IPS DF 4.7 (cell line): ENCODE data around the gene ARFRP1.

Experiments used
- DNase-seq: peaks from one replicate; pipeline ENCODE4 v3.0.0-alpha.2; 2013; ENCODE audit warnings: low spot score; ENCODE audit errors: extremely low read depth

ARFRP1 gene

GRCh38 chr20:63691711-63692435, 15.9 kb downstream of the ARFRP1 start:
- no peak for DNase-seq

GRCh38 chr20:63690898-63691710, 16.7 kb downstream of the ARFRP1 start:
- DNase-seq = no peak

GRCh38 chr20:63690003-63690897, 17.5 kb downstream of the ARFRP1 start:
- no peak for DNase-seq

- no peak for DNase-seq
Measured at GRCh38 chr20:63689046-63690002, 18.5 kb downstream of the ARFRP1 start.

GRCh38 chr20:63688228-63689045, 19.3 kb downstream of the ARFRP1 start:
- DNase-seq = no peak

- DNase-seq = no peak
Measured at GRCh38 chr20:63687419-63688178, 20.2 kb downstream of the ARFRP1 start.

GRCh38 chr20:63686492-63687321, 21.1 kb downstream of the ARFRP1 start:
- no peak for DNase-seq

- DNase-seq = no peak
Measured at GRCh38 chr20:63686094-63686491, 21.7 kb downstream of the ARFRP1 start.

GRCh38 chr20:63685269-63686026, 22.3 kb downstream of the ARFRP1 start:
- DNase-seq = no peak

- no peak for DNase-seq
Measured at GRCh38 chr20:63682384-63683139, 25.2 kb downstream of the ARFRP1 start.

- no peak for DNase-seq
Measured at GRCh38 chr20:63681609-63682142, 26.1 kb downstream of the ARFRP1 start.

- DNase-seq = no peak
Measured at GRCh38 chr20:63680857-63681608, 26.7 kb downstream of the ARFRP1 start.

GRCh38 chr20:63680427-63680826, 27.3 kb downstream of the ARFRP1 start:
- no peak for DNase-seq

- no peak for DNase-seq
Measured at GRCh38 chr20:63679799-63680305, 27.9 kb downstream of the ARFRP1 start.
